Measurements from ENCODE around the gene MED14.
"Not testable (repeated sequence)": the region's sequence is repeated elsewhere in the genome, so short reads cannot be mapped to it uniquely, and the experiment has no call there.

Gene MED14

GRCh38 chrX:40735325-40736169, at the start of gene MED14:
MED14 (minus strand) TSS chrX:40735542; CDS start chrX:40735412, 130 bp downstream.
- Mint-ChIP-seq H3K27ac (peak within 1 kb of the TSS; percentile 94), H3K4me3 (peak within 1 kb of the TSS; percentile 76), H3K36me3 (peaks cover 19% of the 10 kb centered on the region), H3K4me1 (peaks cover 22% of the 10 kb centered on the region), H3K9me3 (no peaks in the 10 kb centered on the region)
- DNase-seq (ENCODE audit: low spot score in 2 of 2) (peak; percentile 71 to 90), ATAC-seq (peak; percentile 95)

- Mint-ChIP-seq H3K4me3 (no peak overlapping the region), H3K27ac (peak overlapping the region; percentile 38), H3K9me3 (no peaks in the 10 kb centered on the region), H3K4me1 (no peaks in the 10 kb centered on the region), H3K36me3 (no peaks in the 10 kb centered on the region)
- ATAC-seq: peak; percentile 59
- no peak for DNase-seq (ENCODE audit: low spot score in 2 of 2)
These were observed 49.3 kb upstream of the MED14 start for GRCh38 chrX:40784516-40785151.

GRCh38 chrX:40782644-40783259, 47.4 kb upstream of the MED14 start:
- H3K4me1 Mint-ChIP-seq; DNase-seq (ENCODE audit: low spot score in 2 of 2); H3K9me3 Mint-ChIP-seq; ATAC-seq; H3K4me3 Mint-ChIP-seq; H3K36me3 Mint-ChIP-seq; H3K27ac Mint-ChIP-seq: not testable (repeated sequence)

- Mint-ChIP-seq H3K9me3 (no peaks in the 10 kb centered on the region), H3K4me3 (no peak overlapping the region), H3K36me3 (no peaks in the 10 kb centered on the region), H3K4me1 (no peaks in the 10 kb centered on the region), H3K27ac (no peak overlapping the region)
- DNase-seq (ENCODE audit: low spot score in 2 of 2) (no peak), ATAC-seq (no peak)
These were observed 45.6 kb upstream of the MED14 start for GRCh38 chrX:40780951-40781350.

GRCh38 chrX:40780082-40780481, 44.7 kb upstream of the MED14 start:
- Mint-ChIP-seq H3K9me3 (no peaks in the 10 kb centered on the region), H3K4me3 (no peak overlapping the region), H3K27ac (no peak overlapping the region), H3K36me3 (no peaks in the 10 kb centered on the region), H3K4me1 (no peaks in the 10 kb centered on the region)
- no peak for DNase-seq (ENCODE audit: low spot score in 2 of 2)
- no peak for ATAC-seq

GRCh38 chrX:40778861-40779575, 43.7 kb upstream of the MED14 start:
- no peak overlapping the region for H3K4me3 Mint-ChIP-seq
- no peak for DNase-seq (ENCODE audit: low spot score in 2 of 2)

GRCh38 chrX:40773809-40774208, 38.5 kb upstream of the MED14 start:
- DNase-seq (ENCODE audit: low spot score in 2 of 2): no peak
- Mint-ChIP-seq H3K36me3 (no peaks in the 10 kb centered on the region), H3K9me3 (no peaks in the 10 kb centered on the region), H3K4me3 (no peak overlapping the region), H3K4me1 (no peaks in the 10 kb centered on the region), H3K27ac (no peak overlapping the region)
- no peak for ATAC-seq

More at GRCh38 chrX:40778861-40779575, 43.7 kb upstream of the MED14 start:
- H3K27ac Mint-ChIP-seq: no peak overlapping the region
- H3K36me3 Mint-ChIP-seq: no peaks in the 10 kb centered on the region
- no peaks in the 10 kb centered on the region for H3K4me1 Mint-ChIP-seq
- no peak for ATAC-seq
- H3K9me3 Mint-ChIP-seq: no peaks in the 10 kb centered on the region

GRCh38 chrX:40773188-40773587, 37.8 kb upstream of the MED14 start:
- H3K4me1 Mint-ChIP-seq: no peaks in the 10 kb centered on the region
- no peak overlapping the region for H3K27ac Mint-ChIP-seq
- no peaks in the 10 kb centered on the region for H3K9me3 Mint-ChIP-seq
- no peak for ATAC-seq
- H3K4me3 Mint-ChIP-seq: no peak overlapping the region
- DNase-seq (ENCODE audit: low spot score in 2 of 2): no peak
- no peaks in the 10 kb centered on the region for H3K36me3 Mint-ChIP-seq

- no peaks in the 10 kb centered on the region for H3K4me1 Mint-ChIP-seq
- H3K9me3 Mint-ChIP-seq: no peaks in the 10 kb centered on the region
- DNase-seq (ENCODE audit: low spot score in 2 of 2): no peak
- H3K27ac Mint-ChIP-seq: no peak overlapping the region
- ATAC-seq: no peak
- H3K36me3 Mint-ChIP-seq: no peaks in the 10 kb centered on the region
- no peak overlapping the region for H3K4me3 Mint-ChIP-seq
These were observed 36.9 kb upstream of the MED14 start for GRCh38 chrX:40772290-40772689.

GRCh38 chrX:40761762-40762161, 26.4 kb upstream of the MED14 start:
- Mint-ChIP-seq H3K4me1 (no peaks in the 10 kb centered on the region), H3K4me3 (no peak overlapping the region), H3K9me3 (no peaks in the 10 kb centered on the region), H3K27ac (no peak overlapping the region), H3K36me3 (no peaks in the 10 kb centered on the region)
- ATAC-seq: no peak
- no peak for DNase-seq (ENCODE audit: low spot score in 2 of 2)

GRCh38 chrX:40759374-40759773, 24.0 kb upstream of the MED14 start:
- Mint-ChIP-seq H3K4me3 (no peak overlapping the region), H3K27ac (no peak overlapping the region), H3K36me3 (no peaks in the 10 kb centered on the region), H3K9me3 (no peaks in the 10 kb centered on the region), H3K4me1 (no peaks in the 10 kb centered on the region)
- ATAC-seq (no peak), DNase-seq (ENCODE audit: low spot score in 2 of 2) (no peak)

- DNase-seq (ENCODE audit: low spot score in 2 of 2) (no peak), ATAC-seq (no peak)
- no peaks in the 10 kb centered on the region for H3K36me3 Mint-ChIP-seq
- H3K4me3 Mint-ChIP-seq: no peak overlapping the region
- H3K27ac Mint-ChIP-seq: no peak overlapping the region
- H3K9me3 Mint-ChIP-seq: no peaks in the 10 kb centered on the region
- no peaks in the 10 kb centered on the region for H3K4me1 Mint-ChIP-seq
These were observed 21.7 kb upstream of the MED14 start for GRCh38 chrX:40757058-40757457.

- H3K27ac Mint-ChIP-seq: no peak overlapping the region
- no peak for DNase-seq (ENCODE audit: low spot score in 2 of 2)
- no peaks in the 10 kb centered on the region for H3K36me3 Mint-ChIP-seq
- ATAC-seq: no peak
- no peaks in the 10 kb centered on the region for H3K4me1 Mint-ChIP-seq
- H3K4me3 Mint-ChIP-seq: no peak overlapping the region
- H3K9me3 Mint-ChIP-seq: peaks cover 3% of the 10 kb centered on the region
These were observed 20.2 kb upstream of the MED14 start for GRCh38 chrX:40755291-40756249.

- no peak overlapping the region for H3K4me3 Mint-ChIP-seq
These were observed 14.5 kb upstream of the MED14 start for GRCh38 chrX:40749681-40750494.

More at GRCh38 chrX:40749681-40750494, 14.5 kb upstream of the MED14 start:
- ATAC-seq: no peak
- no peak overlapping the region for H3K27ac Mint-ChIP-seq
- H3K9me3 Mint-ChIP-seq: peaks cover 3% of the 10 kb centered on the region
- DNase-seq (ENCODE audit: low spot score in 2 of 2): no peak
- H3K36me3 Mint-ChIP-seq: no peaks in the 10 kb centered on the region
- H3K4me1 Mint-ChIP-seq: no peaks in the 10 kb centered on the region

All from stimulated activated effector memory CD8-positive, alpha-beta T cell treated with anti-CD3 and anti-CD28 coated beads, Interleukin-12 subunit alpha, Interleukin-12 subunit beta, amount 100 ng/mL, for 72 hours (primary cell).